HepG2 (cell line): Measurements from ENCODE around the gene EPN3. TPM values are rescaled to one million over a fixed set of nuclear protein-coding genes. Genes with fewer than 3 reads are reported as not detected.

Experiments used
- ARID4A ChIP-seq: sonication (generic); formaldehyde crosslinking; IDR thresholded peaks from 2 replicates; pipeline ENCODE4 v1.5.0; 2020; ENCODE audit warnings: mild to moderate bottlenecking, missing genetic modification reagents, borderline replicate concordance
- ETV6 ChIP-seq: sonication (generic); formaldehyde crosslinking; conservative IDR thresholded peaks from 2 replicates; pipeline ENCODE4 v1.4.0; 2020; ENCODE audit warnings: missing genetic modification reagents
- KDM1A ChIP-seq: IDR thresholded peaks from 2 replicates; pipeline ENCODE4 v1.6.1; 2016; ENCODE audit warnings: missing compliant biosample characterization
- KLF12 ChIP-seq: sonication (generic); formaldehyde crosslinking; IDR thresholded peaks from 2 replicates; pipeline ENCODE4 v1.4.0; 2020; ENCODE audit warnings: missing genetic modification reagents, borderline replicate concordance
- POLR2G ChIP-seq: fragments of 200-400 bp; formaldehyde crosslinking; IDR thresholded peaks from 2 replicates; pipeline ENCODE4 v1.6.1; 2018; ENCODE audit warnings: mild to moderate bottlenecking, low read depth, low read length, moderate library complexity
- RFXAP ChIP-seq: sonication (generic); formaldehyde crosslinking; IDR thresholded peaks from 2 replicates; pipeline ENCODE4 v1.4.0; 2020; ENCODE audit warnings: missing genetic modification reagents, borderline replicate concordance
- SAFB2 ChIP-seq: sonication (generic); formaldehyde crosslinking; IDR thresholded peaks from 2 replicates; pipeline ENCODE4 v1.5.1; 2020; ENCODE audit warnings: missing genetic modification reagents, low read depth, mild to moderate bottlenecking, borderline replicate concordance
- SP1 ChIP-seq, 2 experiments: fragments of 450-650 bp in 1 of 2; sonication (generic) in 1 of 2; formaldehyde crosslinking in 1 of 2; IDR thresholded peaks; 2 replicates each; pipeline versions ENCODE4 v1.4.0 to v1.6.1; 2016 to 2020; ENCODE audit warnings: missing genetic modification reagents in 1 of 2
- ZBTB38 ChIP-seq: sonication (generic); formaldehyde crosslinking; IDR thresholded peaks from 2 replicates; pipeline ENCODE4 v1.5.1; 2020; ENCODE audit warnings: mild to moderate bottlenecking, missing genetic modification reagents
- ZNF274 ChIP-seq: sonication (generic); formaldehyde crosslinking; IDR thresholded peaks from 2 replicates; pipeline ENCODE4 v1.5.1; 2020; ENCODE audit warnings: mild to moderate bottlenecking, missing genetic modification reagents
- ZNF512B ChIP-seq: sonication (generic); formaldehyde crosslinking; IDR thresholded peaks from 2 replicates; pipeline ENCODE4 v1.5.1; 2020; ENCODE audit warnings: missing genetic modification reagents, mild to moderate bottlenecking, borderline replicate concordance
- ZNF574 ChIP-seq: sonication (generic); formaldehyde crosslinking; IDR thresholded peaks from 2 replicates; pipeline ENCODE4 v1.4.0; 2020; ENCODE audit warnings: missing genetic modification reagents
- ZNF629 ChIP-seq: sonication (generic); formaldehyde crosslinking; conservative IDR thresholded peaks from 2 replicates; pipeline ENCODE4 v1.5.0; 2020; ENCODE audit warnings: missing genetic modification reagents
- ZNF704 ChIP-seq: sonication (generic); formaldehyde crosslinking; IDR thresholded peaks from 2 replicates; pipeline ENCODE4 v1.8.1; 2023; ENCODE audit warnings: mild to moderate bottlenecking, inconsistent platforms, moderate library complexity, missing genetic modification reagents, borderline replicate concordance
- ZNF768 ChIP-seq: sonication (generic); formaldehyde crosslinking; IDR thresholded peaks from 2 replicates; pipeline ENCODE4 v1.4.0; 2020; ENCODE audit warnings: missing genetic modification reagents
- ZNF83 ChIP-seq: sonication (generic); formaldehyde crosslinking; IDR thresholded peaks from 2 replicates; pipeline ENCODE4 v1.4.0; 2020; ENCODE audit warnings: missing genetic modification reagents, mild to moderate bottlenecking, borderline replicate concordance
- polyA plus RNA-seq, 8 experiments: library from polyadenylated mRNA; depleted of rRNA in 3 of 8; stranded (reverse) in 7 of 8; unstranded in 1 of 8; fragments of >200 nt; fragmentation: Illumina TruSeq in 4 of 8; extraction: Trizol in 4 of 8; gene quantifications; 2 replicates each; pipeline versions ENCODE4 v1.2.1 to v1.2.3, GENCODE V29; 2011 to 2016; ENCODE audit warnings: low read depth in 4 of 8, missing spikeins in 1 of 8, mixed read lengths in 1 of 8; ENCODE audit not compliant: insufficient read depth in 1 of 8
- total RNA-seq, 5 experiments: library from RNA; depleted of rRNA; stranded (reverse); fragments of >200 nt; fragmentation: Illumina TruSeq; extraction: Trizol; gene quantifications; 2 replicates each; pipeline ENCODE4 v1.2.3, GENCODE V29; 2016; ENCODE audit warnings: low read depth in 1 of 5

EPN3 gene
- total and polyA plus RNA-seq, 2 of the 13 experiments (the other 11 are each of a cell fraction or from before 2014, with no cell fraction given), result 0.11 to 0.95 TPM

- TF ChIP-seq ZNF574 (CRISPR knock-in tag), result no peak
- no peak for TF ChIP-seq SP1 (IDR thresholded peaks at IDR 0.05)
- TF ChIP-seq SP1 (CRISPR knock-in tag; IDR thresholded peaks at IDR 0.05), result peak; percentile 58; the same call in 1 of the 2 replicates
- 0 out of 2 replicates have a peak, but pooled peaks have one; percentile 33 for TF ChIP-seq KLF12
- TF ChIP-seq ZNF274, result peak; percentile 50; the same call in 1 of the 2 replicates
- TF ChIP-seq POLR2G, result 0 out of 2 replicates have a peak, but pooled peaks have one; percentile 11
- TF ChIP-seq ZBTB38 (CRISPR knock-in tag), result 0 out of 2 replicates have a peak, but pooled peaks have one; percentile 21
- no peak for TF ChIP-seq SAFB2 (CRISPR knock-in tag)
- TF ChIP-seq ETV6 (CRISPR knock-in tag), result no peak
- TF ChIP-seq ZNF83 (CRISPR knock-in tag), result no peak
- no peak for TF ChIP-seq ARID4A
- TF ChIP-seq KDM1A (CRISPR knock-in tag), result peak; percentile 56; the same call in 1 of the 2 replicates
- TF ChIP-seq ZNF629 (CRISPR knock-in tag), result peak; percentile 98
- peak; percentile 31; the same call in 1 of the 2 replicates for TF ChIP-seq RFXAP (CRISPR knock-in tag)
- TF ChIP-seq ZNF704 (CRISPR knock-in tag), result 0 out of 2 replicates have a peak, but pooled peaks have one; percentile 2
- 0 out of 2 replicates have a peak, but pooled peaks have one; percentile 16 for TF ChIP-seq ZNF512B
- peak; percentile 95 for TF ChIP-seq ZNF768 (CRISPR knock-in tag)
These were observed 7.4 kb downstream of the EPN3 start (continued) for GRCh38 chr17:50539762-50540559.
